ENCODE results near the gene ARHGAP22. TPM values are rescaled to one million over a fixed set of nuclear protein-coding genes. Genes with fewer than 3 reads are reported as not detected.

Gene ARHGAP22
- total RNA-seq, 1 donor from 2014 or later: 3.2 TPM

DNA sequence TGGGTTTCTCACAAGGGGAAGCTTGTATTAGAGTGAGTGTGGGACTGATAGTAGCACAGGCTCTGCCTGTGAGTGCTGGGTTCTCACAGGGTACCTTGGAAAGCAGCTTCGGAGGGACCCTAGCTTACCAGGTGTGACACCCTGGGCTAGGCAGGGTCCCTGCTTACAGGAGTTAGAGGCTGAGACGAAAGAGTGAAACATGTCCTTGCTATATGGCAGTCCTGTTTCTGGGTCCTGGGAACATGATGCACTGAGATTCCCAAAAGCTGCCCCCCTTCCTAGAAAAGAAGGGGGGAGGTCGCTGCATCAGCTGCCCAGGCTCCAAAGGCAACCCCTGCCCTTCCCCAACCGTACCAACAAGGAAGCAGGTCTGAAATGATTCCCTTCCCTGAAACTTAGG lies 6.3 kb upstream of the ARHGAP22 start:
- Histone ChIP-seq H3K4me3 (no peak overlapping the region), H3K4me1 (no peaks in the 10 kb centered on the region), H3K27me3 (no peaks in the 10 kb centered on the region), H3K27ac (no peak overlapping the region), H3K9me3 (no peaks in the 10 kb centered on the region), H3K36me3 (no peaks in the 10 kb centered on the region)
- intact Hi-C loops (cut with DNase I): no loop called here
- DNase-seq (ENCODE audit: extremely low spot score in 2 of 2): peak in 1 of 2 donors; percentile 72
- TF ChIP-seq POLR2A (IDR thresholded peaks at IDR 0.05) (no peak), POLR2AphosphoS5 (IDR thresholded peaks at IDR 0.05; ENCODE audit: insufficient read depth in 1 of 2, low read depth in 1 of 2) (no peak)
- TF ChIP-seq, protein P1, sequence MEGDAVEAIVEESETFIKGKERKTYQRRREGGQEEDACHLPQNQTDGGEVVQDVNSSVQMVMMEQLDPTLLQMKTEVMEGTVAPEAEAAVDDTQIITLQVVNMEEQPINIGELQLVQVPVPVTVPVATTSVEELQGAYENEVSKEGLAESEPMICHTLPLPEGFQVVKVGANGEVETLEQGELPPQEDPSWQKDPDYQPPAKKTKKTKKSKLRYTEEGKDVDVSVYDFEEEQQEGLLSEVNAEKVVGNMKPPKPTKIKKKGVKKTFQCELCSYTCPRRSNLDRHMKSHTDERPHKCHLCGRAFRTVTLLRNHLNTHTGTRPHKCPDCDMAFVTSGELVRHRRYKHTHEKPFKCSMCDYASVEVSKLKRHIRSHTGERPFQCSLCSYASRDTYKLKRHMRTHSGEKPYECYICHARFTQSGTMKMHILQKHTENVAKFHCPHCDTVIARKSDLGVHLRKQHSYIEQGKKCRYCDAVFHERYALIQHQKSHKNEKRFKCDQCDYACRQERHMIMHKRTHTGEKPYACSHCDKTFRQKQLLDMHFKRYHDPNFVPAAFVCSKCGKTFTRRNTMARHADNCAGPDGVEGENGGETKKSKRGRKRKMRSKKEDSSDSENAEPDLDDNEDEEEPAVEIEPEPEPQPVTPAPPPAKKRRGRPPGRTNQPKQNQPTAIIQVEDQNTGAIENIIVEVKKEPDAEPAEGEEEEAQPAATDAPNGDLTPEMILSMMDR (IDR thresholded peaks at IDR 0.05): no peak

DNA sequence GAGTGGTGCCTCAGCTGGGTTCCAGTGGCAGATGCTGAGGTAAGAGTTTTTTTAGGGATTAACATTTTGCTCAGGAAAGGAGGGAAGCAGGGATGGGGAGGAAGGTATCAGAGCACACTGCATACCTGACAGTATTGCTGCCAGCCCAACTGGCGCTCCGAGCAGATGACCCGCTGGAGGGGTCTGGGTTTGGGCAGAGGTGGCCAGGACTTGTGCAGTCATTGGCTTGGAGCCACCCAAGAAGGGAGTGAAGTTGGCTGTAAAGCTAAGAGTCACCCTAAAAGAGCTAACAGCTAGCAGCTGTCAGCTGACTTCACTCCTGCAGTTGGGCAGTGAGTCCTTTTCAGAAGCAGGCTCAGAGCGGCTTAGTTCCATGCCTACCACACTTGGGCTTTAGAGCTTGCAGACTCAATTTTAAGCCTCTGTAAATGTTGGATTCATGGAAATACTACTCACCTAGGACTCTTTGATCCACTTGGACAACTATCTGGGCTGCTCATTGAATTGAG lies 5.8 kb upstream of the ARHGAP22 start:
- H3K4me3 ChIP-seq: no peak overlapping the region
- intact Hi-C loops (cut with DNase I): no loop called here
- TF ChIP-seq POLR2A (IDR thresholded peaks at IDR 0.05): no peak
- TF ChIP-seq, protein P1 (IDR thresholded peaks at IDR 0.05): no peak
- no peak for TF ChIP-seq POLR2AphosphoS5 (IDR thresholded peaks at IDR 0.05; ENCODE audit: insufficient read depth in 1 of 2, low read depth in 1 of 2)
- no peaks in the 10 kb centered on the region for H3K4me1 ChIP-seq
- H3K27me3 ChIP-seq: no peaks in the 10 kb centered on the region
- no peak overlapping the region for H3K27ac ChIP-seq
- no peaks in the 10 kb centered on the region for H3K9me3 ChIP-seq
- H3K36me3 ChIP-seq: no peaks in the 10 kb centered on the region
- DNase-seq (ENCODE audit: extremely low spot score in 2 of 2): peak in 1 of 2 donors; percentile 74

DNA sequence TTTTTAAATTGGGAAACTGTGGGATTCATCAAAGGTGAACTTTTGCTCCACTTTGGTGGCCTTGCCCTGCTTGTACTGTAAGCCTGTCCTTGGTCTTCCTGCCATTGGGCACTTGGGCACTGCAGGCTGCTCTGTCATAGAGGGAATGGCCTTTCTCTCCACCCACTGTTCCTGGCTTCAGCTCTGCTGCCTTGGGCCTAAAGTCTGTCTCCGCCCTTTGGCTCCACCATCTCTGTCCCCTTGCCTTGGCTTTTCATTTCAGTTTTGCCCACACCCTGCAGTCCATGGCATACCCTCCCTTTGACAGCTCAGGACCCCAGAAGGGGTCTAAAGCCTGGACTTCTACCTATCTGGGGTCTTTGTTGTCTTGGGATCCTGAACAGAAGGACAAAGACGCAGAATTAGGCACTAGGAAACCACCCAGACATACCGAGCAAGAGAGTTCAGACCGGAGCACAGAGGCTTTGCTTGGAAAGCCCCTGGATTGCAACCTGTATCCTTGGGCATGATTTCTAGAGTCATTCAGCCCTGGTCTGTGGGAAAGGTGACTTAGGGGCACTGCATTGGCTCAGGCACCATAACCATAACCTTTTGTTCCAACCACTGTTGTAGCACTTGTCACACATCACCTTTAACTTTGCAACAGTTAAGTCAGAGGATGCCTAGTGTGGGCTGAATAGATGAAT lies 5.2 kb upstream of the ARHGAP22 start:
- intact Hi-C loops (cut with DNase I): no loop called here
- no peak for TF ChIP-seq POLR2A (IDR thresholded peaks at IDR 0.05)
- TF ChIP-seq, protein P1 (IDR thresholded peaks at IDR 0.05): no peak
- no peak for TF ChIP-seq POLR2AphosphoS5 (IDR thresholded peaks at IDR 0.05; ENCODE audit: insufficient read depth in 1 of 2, low read depth in 1 of 2)
- peak; percentile 54 to 64 for DNase-seq (ENCODE audit: extremely low spot score in 2 of 2)
- H3K27ac ChIP-seq: no peak overlapping the region
- no peak overlapping the region for H3K4me3 ChIP-seq
- no peaks in the 10 kb centered on the region for H3K36me3 ChIP-seq
- no peaks in the 10 kb centered on the region for H3K9me3 ChIP-seq
- H3K4me1 ChIP-seq: peaks cover 3% of the 10 kb centered on the region
- H3K27me3 ChIP-seq: no peaks in the 10 kb centered on the region

DNA sequence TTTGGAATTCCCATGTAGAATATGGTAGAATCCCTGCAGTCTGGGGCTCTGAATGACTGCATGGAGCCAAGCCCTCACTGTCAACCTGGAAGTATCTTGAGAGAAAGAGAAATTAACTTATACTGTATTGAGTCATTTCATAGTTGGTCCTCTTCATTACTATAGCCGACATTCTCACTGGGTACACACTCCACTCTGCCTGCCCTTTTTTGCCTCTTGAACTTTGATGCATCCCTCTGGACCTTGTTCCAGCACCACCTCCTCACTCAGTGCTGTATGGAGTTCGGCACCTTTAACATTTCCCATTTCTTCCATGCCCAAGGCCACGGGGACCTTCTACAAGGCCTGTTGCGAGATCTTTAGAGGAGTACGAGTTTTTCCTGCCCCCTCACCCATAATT lies 4.6 kb upstream of the ARHGAP22 start:
- Histone ChIP-seq H3K36me3 (no peaks in the 10 kb centered on the region), H3K4me1 (peaks cover 9% of the 10 kb centered on the region), H3K9me3 (no peaks in the 10 kb centered on the region), H3K27me3 (no peaks in the 10 kb centered on the region), H3K4me3 (no peak overlapping the region), H3K27ac (no peak overlapping the region)
- intact Hi-C loops (cut with DNase I): no loop called here
- DNase-seq (ENCODE audit: extremely low spot score in 2 of 2): peak; percentile 37 to 43
- TF ChIP-seq, protein P1 (IDR thresholded peaks at IDR 0.05): no peak
- TF ChIP-seq POLR2AphosphoS5 (IDR thresholded peaks at IDR 0.05; ENCODE audit: insufficient read depth in 1 of 2, low read depth in 1 of 2): no peak
- no peak for TF ChIP-seq POLR2A (IDR thresholded peaks at IDR 0.05)

DNA sequence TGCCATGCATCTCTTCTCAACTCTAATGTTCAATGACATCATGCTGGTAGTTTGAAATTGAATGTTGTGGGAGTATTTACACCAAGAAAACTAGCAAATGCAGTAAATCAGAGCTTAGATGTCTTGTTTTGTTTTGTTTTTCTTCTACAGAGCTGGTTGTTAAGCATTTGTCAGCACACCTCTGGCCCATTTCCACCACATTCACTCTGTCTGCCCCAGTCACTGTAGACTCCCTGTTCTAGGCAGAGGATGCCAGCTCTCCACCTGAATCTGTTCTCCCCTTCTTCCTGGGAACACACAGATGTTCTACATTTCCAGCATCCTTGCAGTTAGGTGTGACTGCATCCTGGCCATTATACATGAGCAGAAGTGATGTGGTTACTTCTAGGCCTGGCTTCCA lies 4.1 kb upstream of the ARHGAP22 start:
- DNase-seq (ENCODE audit: extremely low spot score in 2 of 2): peak in 1 of 2 donors; percentile 70
- intact Hi-C loops (cut with DNase I): no loop called here

More for the DNA sequence above, 4.1 kb upstream of the ARHGAP22 start:
- Histone ChIP-seq H3K9me3 (no peaks in the 10 kb centered on the region), H3K36me3 (no peaks in the 10 kb centered on the region), H3K4me3 (no peak overlapping the region), H3K4me1 (peaks cover 13% of the 10 kb centered on the region), H3K27me3 (no peaks in the 10 kb centered on the region), H3K27ac (no peak overlapping the region)
- TF ChIP-seq POLR2A (IDR thresholded peaks at IDR 0.05) (no peak), POLR2AphosphoS5 (IDR thresholded peaks at IDR 0.05; ENCODE audit: insufficient read depth in 1 of 2, low read depth in 1 of 2) (no peak)
- TF ChIP-seq, protein P1 (IDR thresholded peaks at IDR 0.05): no peak

All from vagina (tissue), 2 donors.